ENCODE measurements around the gene WBP2. TPM values are rescaled to one million over a fixed set of nuclear protein-coding genes. Genes with fewer than 3 reads are reported as not detected.

Gene WBP2
- total and polyA plus RNA-seq, 9 of the 15 experiments (the other 6 are each of a cell fraction or from before 2014, with no cell fraction given), result 2.2 to 74.3 (median 20.0) TPM

DNA sequence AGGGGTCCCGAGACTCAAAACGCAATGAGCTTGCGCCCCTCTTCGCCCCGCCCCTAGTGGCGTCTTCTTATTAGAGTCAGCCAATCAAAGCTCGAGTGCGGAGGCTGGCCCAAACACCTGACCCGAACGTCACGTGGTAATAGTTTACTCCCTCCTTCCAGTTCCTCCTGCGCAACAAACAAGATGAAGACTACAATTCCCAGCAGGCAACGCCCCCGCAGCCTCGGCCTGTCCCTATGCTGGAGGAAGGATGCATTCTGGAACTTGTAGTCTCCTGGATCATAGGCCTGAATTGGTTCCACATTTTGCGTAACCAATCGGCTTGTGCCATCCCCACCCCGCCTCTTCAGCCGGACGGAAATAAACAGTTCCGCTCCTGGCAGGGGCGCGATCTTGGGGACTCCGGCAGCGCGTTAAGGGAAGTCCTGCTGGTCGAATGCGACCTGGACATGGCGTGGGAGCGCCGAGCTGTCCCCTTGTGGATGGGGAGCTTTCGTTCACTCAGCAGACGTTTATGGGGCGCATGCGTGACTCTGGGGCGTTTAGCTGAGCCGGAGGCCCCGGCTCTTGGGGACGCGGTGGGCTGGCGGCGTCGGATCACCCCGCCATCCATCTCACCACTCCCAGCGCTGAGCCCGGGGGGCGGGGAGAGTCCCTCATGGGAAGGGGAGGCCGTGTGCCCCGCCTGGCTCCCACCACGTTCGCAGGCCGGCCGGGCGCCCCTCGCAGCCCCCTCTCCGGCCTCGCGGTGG lies at the start of gene WBP2 (continued):
- TF ChIP-seq, protein P1, sequence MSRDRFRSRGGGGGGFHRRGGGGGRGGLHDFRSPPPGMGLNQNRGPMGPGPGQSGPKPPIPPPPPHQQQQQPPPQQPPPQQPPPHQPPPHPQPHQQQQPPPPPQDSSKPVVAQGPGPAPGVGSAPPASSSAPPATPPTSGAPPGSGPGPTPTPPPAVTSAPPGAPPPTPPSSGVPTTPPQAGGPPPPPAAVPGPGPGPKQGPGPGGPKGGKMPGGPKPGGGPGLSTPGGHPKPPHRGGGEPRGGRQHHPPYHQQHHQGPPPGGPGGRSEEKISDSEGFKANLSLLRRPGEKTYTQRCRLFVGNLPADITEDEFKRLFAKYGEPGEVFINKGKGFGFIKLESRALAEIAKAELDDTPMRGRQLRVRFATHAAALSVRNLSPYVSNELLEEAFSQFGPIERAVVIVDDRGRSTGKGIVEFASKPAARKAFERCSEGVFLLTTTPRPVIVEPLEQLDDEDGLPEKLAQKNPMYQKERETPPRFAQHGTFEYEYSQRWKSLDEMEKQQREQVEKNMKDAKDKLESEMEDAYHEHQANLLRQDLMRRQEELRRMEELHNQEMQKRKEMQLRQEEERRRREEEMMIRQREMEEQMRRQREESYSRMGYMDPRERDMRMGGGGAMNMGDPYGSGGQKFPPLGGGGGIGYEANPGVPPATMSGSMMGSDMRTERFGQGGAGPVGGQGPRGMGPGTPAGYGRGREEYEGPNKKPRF (IDR thresholded peaks at IDR 0.05; ENCODE audit: low read depth, low read length), result peak; percentile 49; the same call in 1 of the 2 replicates
- no peak for TF ChIP-seq MCM3 (IDR thresholded peaks at IDR 0.05)
- no peak for TF ChIP-seq ASH1L (IDR thresholded peaks at IDR 0.05; ENCODE audit: borderline replicate concordance, low read depth, partially characterized antibody)
- TF ChIP-seq EP400 (IDR thresholded peaks at IDR 0.05), result peak; percentile 88
- TF ChIP-seq ETV5 (CRISPR knock-in tag; IDR thresholded peaks at IDR 0.05; ENCODE audit: low read depth), result peak; percentile 64; the same call in 1 of the 2 replicates
- peak; percentile 97 for TF ChIP-seq POLR2G (IDR thresholded peaks at IDR 0.05; ENCODE audit: low read depth, low read length)
- TF ChIP-seq, protein P2, sequence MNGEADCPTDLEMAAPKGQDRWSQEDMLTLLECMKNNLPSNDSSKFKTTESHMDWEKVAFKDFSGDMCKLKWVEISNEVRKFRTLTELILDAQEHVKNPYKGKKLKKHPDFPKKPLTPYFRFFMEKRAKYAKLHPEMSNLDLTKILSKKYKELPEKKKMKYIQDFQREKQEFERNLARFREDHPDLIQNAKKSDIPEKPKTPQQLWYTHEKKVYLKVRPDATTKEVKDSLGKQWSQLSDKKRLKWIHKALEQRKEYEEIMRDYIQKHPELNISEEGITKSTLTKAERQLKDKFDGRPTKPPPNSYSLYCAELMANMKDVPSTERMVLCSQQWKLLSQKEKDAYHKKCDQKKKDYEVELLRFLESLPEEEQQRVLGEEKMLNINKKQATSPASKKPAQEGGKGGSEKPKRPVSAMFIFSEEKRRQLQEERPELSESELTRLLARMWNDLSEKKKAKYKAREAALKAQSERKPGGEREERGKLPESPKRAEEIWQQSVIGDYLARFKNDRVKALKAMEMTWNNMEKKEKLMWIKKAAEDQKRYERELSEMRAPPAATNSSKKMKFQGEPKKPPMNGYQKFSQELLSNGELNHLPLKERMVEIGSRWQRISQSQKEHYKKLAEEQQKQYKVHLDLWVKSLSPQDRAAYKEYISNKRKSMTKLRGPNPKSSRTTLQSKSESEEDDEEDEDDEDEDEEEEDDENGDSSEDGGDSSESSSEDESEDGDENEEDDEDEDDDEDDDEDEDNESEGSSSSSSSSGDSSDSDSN (IDR thresholded peaks at IDR 0.05; ENCODE audit: borderline replicate concordance in 1 of 2, low read depth in 2 of 2, low read length in 2 of 2), result 0 out of 4 replicates have a peak, but pooled peaks of 1 of the 2 experiments have one; percentile 9
- TF ChIP-seq RBM15 (IDR thresholded peaks at IDR 0.05; ENCODE audit: insufficient read depth, low read length), result no peak
- TF ChIP-seq PRPF4 (IDR thresholded peaks at IDR 0.05; ENCODE audit: insufficient read depth, low read depth, low read length, poor library complexity, severe bottlenecking), result peak; percentile 46
- TF ChIP-seq ZFPM2 (CRISPR knock-in tag; IDR thresholded peaks at IDR 0.05), result no peak
- TF ChIP-seq YY1 (IDR thresholded peaks at IDR 0.05; ENCODE audit: borderline replicate concordance in 1 of 3, control insufficient read depth in 1 of 3, extremely low read depth in 1 of 3, insufficient read depth in 3 of 3, insufficient read length in 1 of 3, insufficient replicate concordance in 2 of 3, low read depth in 1 of 3, low read length in 2 of 3), result peak in 2 of 3 experiments; percentile 20 to 83
- TF ChIP-seq U2AF1 (optimal IDR thresholded peaks at IDR 0.05; ENCODE audit: low read depth, low read length), result peak; percentile 53
- no peak for TF ChIP-seq HDAC6 (IDR thresholded peaks at IDR 0.05; ENCODE audit: low read depth, low read length)
- TF ChIP-seq NONO (IDR thresholded peaks at IDR 0.05; ENCODE audit: low read depth in 2 of 2, low read length in 1 of 2), result 0 out of 4 replicates have a peak, but pooled peaks of 1 of the 2 experiments have one; percentile 44
- TF ChIP-seq, protein P3, sequence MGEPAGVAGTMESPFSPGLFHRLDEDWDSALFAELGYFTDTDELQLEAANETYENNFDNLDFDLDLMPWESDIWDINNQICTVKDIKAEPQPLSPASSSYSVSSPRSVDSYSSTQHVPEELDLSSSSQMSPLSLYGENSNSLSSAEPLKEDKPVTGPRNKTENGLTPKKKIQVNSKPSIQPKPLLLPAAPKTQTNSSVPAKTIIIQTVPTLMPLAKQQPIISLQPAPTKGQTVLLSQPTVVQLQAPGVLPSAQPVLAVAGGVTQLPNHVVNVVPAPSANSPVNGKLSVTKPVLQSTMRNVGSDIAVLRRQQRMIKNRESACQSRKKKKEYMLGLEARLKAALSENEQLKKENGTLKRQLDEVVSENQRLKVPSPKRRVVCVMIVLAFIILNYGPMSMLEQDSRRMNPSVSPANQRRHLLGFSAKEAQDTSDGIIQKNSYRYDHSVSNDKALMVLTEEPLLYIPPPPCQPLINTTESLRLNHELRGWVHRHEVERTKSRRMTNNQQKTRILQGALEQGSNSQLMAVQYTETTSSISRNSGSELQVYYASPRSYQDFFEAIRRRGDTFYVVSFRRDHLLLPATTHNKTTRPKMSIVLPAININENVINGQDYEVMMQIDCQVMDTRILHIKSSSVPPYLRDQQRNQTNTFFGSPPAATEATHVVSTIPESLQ (CRISPR knock-in tag; IDR thresholded peaks at IDR 0.05), result peak; percentile 71; the same call in 1 of the 2 replicates
- peak; percentile 95 for TF ChIP-seq POLR2B (IDR thresholded peaks at IDR 0.05; ENCODE audit: low read depth, partially characterized antibody)
- no peak for TF ChIP-seq ZFP30 (CRISPR knock-in tag; IDR thresholded peaks at IDR 0.05; ENCODE audit: borderline replicate concordance)
- TF ChIP-seq EZH2 (IDR thresholded peaks at IDR 0.05; ENCODE audit: borderline replicate concordance, low read depth, low read length), result no peak
- peak; percentile 86 for TF ChIP-seq SMAD1 (IDR thresholded peaks at IDR 0.05; ENCODE audit: low read depth, low read length, partially characterized antibody)

All from K562 (cell line).